Left lung (tissue), 10 donors: Measurements from ENCODE around the gene MTHFD1L. TPM values are rescaled to one million over a fixed set of nuclear protein-coding genes. Genes with fewer than 3 reads are reported as not detected.

ENCODE experiments used
- ATAC-seq: fragments of 200-7000 bp; cut with Tn5 transposase; one replicate; pipeline ENCODE4 v1.9.1; 2020; ENCODE audit warnings: moderate library complexity
- DNase-seq, 4 donors: peaks; one replicate each; pipeline ENCODE4 v3.0.0-alpha.2; 2013 to 2020
- H3K27ac ChIP-seq, 2 donors: fragments of 200-600 bp; sonication (generic) in 1 of 2; one replicate each; pipeline versions ENCODE4 v1.5.0 to v1.8.0; 2020 to 2021
- H3K27me3 ChIP-seq, 2 donors: fragments of 200-600 bp; sonication (generic) in 1 of 2; one replicate each; pipeline versions ENCODE4 v1.5.0 to v1.8.0; 2020 to 2021
- H3K36me3 ChIP-seq, 2 donors: fragments of 200-600 bp; sonication (generic) in 1 of 2; one replicate each; pipeline versions ENCODE4 v1.5.0 to v1.8.0; 2020 to 2021
- H3K4me1 ChIP-seq, 2 donors: fragments of 200-600 bp; one replicate each; pipeline ENCODE4 v1.8.0; 2021
- H3K4me3 ChIP-seq, 2 donors: fragments of 200-600 bp; sonication (generic) in 1 of 2; one replicate each; pipeline versions ENCODE4 v1.5.0 to v1.8.0; 2020 to 2021; ENCODE audit warnings: mild to moderate bottlenecking in 1 of 2
- H3K9me3 ChIP-seq, 2 donors: fragments of 200-600 bp; sonication (generic) in 1 of 2; one replicate each; pipeline versions ENCODE4 v1.5.0 to v1.8.0; 2020 to 2021
- intact Hi-C, 2 donors: fragments of 100-400 bp; cut with DNase I; formaldehyde crosslinking; loops; one replicate each; pipeline versions ENCODE4 v1.11.2 to v1.14.2; 2022
- polyA plus RNA-seq, 6 donors: library from polyadenylated mRNA; unstranded; fragments of 120-200 nt; gene quantifications; one replicate each; pipeline ENCODE4 v1.2.1, GENCODE V29; 2013; ENCODE audit not compliant: insufficient read length in 6 of 6
- total RNA-seq, 2 donors: library from RNA; stranded (reverse); fragmentation: NEBNext Ultra II Directional; extraction: Animal tissue kit (Norgen Biotek cat#: 25700); gene quantifications; one replicate each; pipeline ENCODE4 v1.2.1, GENCODE V29; 2021
- TF ChIP-seq, protein P1 (sequence below), 2 donors: fragments of 200-600 bp; sonication (generic) in 1 of 2; IDR thresholded peaks; one replicate each; pipeline versions ENCODE4 v1.5.0 to v1.8.0; 2021; ENCODE audit warnings: antibody characterized with exemption in 2 of 2
- donor health status: DM: no; HTN: yes; CAD: no.
- donor health status: DM: no; HTN: no; CAD: no.

The MTHFD1L gene
- total and polyA plus RNA-seq, 8 donors = 11.9 to 38.2 (median 16.0) TPM

DNA sequence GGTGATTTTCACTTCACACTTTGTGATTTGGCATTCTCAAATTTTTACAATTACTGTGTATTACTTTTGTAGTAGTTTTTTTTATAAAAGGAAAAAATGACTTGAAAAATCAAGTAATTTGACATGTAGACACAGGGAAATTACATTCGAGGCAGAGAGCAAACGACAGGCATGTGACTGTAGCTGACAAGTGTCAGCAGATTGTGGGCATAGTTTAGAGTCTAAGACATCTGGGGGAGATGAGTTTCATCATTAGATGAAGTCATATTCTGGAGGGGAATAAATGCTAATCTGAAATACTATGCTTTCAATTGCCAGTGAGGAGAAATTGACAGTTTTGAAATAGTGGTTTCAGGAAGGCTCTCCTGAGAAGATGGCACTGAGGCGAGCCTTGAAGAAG lies 126.0 kb downstream of the MTHFD1L start:
- no peak for DNase-seq
- no peak overlapping the region for H3K4me3 ChIP-seq
- no peaks in the 10 kb centered on the region for H3K9me3 ChIP-seq
- no peaks in the 10 kb centered on the region for H3K4me1 ChIP-seq
- no peaks in the 10 kb centered on the region for H3K36me3 ChIP-seq
- no peaks in the 10 kb centered on the region for H3K27me3 ChIP-seq
- intact Hi-C loops = no loop called here
- TF ChIP-seq, protein P1, sequence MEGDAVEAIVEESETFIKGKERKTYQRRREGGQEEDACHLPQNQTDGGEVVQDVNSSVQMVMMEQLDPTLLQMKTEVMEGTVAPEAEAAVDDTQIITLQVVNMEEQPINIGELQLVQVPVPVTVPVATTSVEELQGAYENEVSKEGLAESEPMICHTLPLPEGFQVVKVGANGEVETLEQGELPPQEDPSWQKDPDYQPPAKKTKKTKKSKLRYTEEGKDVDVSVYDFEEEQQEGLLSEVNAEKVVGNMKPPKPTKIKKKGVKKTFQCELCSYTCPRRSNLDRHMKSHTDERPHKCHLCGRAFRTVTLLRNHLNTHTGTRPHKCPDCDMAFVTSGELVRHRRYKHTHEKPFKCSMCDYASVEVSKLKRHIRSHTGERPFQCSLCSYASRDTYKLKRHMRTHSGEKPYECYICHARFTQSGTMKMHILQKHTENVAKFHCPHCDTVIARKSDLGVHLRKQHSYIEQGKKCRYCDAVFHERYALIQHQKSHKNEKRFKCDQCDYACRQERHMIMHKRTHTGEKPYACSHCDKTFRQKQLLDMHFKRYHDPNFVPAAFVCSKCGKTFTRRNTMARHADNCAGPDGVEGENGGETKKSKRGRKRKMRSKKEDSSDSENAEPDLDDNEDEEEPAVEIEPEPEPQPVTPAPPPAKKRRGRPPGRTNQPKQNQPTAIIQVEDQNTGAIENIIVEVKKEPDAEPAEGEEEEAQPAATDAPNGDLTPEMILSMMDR (IDR thresholded peaks at IDR 0.05) = no peak
- H3K27ac ChIP-seq = no peak overlapping the region
- ATAC-seq = no peak

DNA sequence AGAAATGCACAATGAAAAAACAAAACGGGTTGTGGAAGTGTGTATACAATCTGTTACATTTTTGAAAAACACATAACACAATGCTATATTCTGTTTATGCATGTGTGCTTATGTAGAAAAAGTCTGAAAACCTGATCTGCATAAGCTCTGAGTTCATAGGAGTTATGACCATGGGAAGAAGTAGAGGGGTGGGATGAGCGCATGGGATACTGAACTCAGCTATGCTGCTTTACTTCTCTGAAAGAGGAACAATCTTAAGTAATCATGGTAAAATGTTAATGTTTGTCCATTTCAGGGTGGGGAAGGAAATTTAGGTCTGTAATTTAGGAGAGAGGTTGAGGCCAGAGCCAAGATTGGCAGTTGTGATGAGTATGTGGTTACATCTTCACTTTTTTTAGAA lies 126.8 kb downstream of the MTHFD1L start:
- no peak overlapping the region for H3K27ac ChIP-seq
- intact Hi-C loops = no loop called here
- no peaks in the 10 kb centered on the region for H3K9me3 ChIP-seq
- no peaks in the 10 kb centered on the region for H3K27me3 ChIP-seq
- TF ChIP-seq, protein P1 (IDR thresholded peaks at IDR 0.05) = no peak
- peak; percentile 26 for ATAC-seq
- H3K4me3 ChIP-seq = no peak overlapping the region
- no peak for DNase-seq
- H3K36me3 ChIP-seq = no peaks in the 10 kb centered on the region
- H3K4me1 ChIP-seq = no peaks in the 10 kb centered on the region

DNA sequence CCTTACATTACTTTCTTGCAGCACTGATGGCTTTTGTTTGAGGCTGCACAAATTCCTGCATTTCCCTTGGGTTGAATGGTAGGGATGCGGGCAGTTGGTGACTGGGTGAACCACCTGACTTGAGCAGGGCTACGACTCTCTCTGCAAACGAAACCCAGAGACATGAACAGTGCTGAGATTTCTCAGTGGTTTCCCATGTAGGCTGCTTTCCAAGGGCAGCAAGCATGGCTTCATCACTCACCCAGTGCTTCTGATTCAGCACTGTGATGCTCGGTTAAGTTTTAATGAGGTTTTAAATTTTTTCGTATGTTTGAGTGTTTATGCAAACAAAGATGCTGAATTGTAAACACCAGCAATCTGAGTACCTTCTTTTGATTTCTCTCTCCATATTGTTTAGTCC lies 127.2 kb downstream of the MTHFD1L start:
- Histone ChIP-seq H3K27ac (no peak overlapping the region), H3K4me1 (no peaks in the 10 kb centered on the region), H3K27me3 (no peaks in the 10 kb centered on the region), H3K36me3 (no peaks in the 10 kb centered on the region), H3K4me3 (no peak overlapping the region), H3K9me3 (no peaks in the 10 kb centered on the region)
- peak; percentile 15 for ATAC-seq
- intact Hi-C loops = no loop called here
- TF ChIP-seq, protein P1 (IDR thresholded peaks at IDR 0.05) = no peak
- DNase-seq = no peak

DNA sequence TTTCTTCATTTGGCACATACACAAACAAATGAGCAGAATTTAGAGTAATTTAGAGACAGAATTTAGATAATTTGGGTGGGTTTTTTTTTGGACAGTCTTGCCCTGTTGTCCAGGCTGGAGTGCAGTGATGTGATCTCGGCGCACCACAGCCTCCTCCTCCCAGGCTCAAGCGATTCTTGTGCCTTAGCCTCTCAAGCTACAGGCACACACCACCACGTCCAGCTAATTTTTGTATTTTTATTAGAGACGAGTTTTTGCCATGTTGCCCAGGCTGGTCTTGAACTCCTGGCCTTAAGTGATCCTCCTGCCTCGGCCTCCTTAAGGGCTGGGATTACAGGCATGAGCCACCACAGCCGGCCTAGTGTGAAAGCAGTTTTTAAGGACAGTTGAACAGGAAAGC lies 127.8 kb downstream of the MTHFD1L start:
- Histone ChIP-seq H3K27me3 (no peaks in the 10 kb centered on the region), H3K27ac (no peak overlapping the region), H3K4me1 (no peaks in the 10 kb centered on the region), H3K36me3 (no peaks in the 10 kb centered on the region), H3K9me3 (no peaks in the 10 kb centered on the region), H3K4me3 (no peak overlapping the region)
- DNase-seq (no peak), ATAC-seq (no peak)
- intact Hi-C loops = no loop called here
- TF ChIP-seq, protein P1 (IDR thresholded peaks at IDR 0.05) = no peak

DNA sequence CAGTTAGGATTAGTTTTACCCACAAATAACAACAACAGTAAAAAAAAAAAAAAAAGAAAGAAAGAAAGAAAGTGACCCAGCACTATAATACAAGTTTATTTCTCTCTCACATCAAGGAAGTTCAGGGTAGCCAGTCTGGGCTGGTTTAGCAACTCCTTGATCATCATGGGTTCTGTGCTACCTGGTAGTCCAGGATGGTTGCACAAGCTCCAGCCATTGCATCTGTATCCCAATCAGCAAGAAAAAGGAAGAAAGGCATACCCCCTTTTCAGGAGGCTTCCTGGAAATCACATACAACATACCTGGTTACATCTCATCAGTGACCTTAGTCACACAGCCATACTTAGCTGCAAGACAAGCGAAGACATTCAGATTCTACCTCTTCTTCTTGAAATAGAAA lies 128.5 kb downstream of the MTHFD1L start:
- TF ChIP-seq, protein P1 (IDR thresholded peaks at IDR 0.05) = no peak
- no peak for ATAC-seq
- Histone ChIP-seq H3K4me3 (no peak overlapping the region), H3K27ac (no peak overlapping the region), H3K36me3 (no peaks in the 10 kb centered on the region), H3K9me3 (no peaks in the 10 kb centered on the region), H3K4me1 (peaks cover 0 to 2% of the 10 kb centered on the region in 2 donors), H3K27me3 (no peaks in the 10 kb centered on the region)
- intact Hi-C loops = no loop called here
- DNase-seq = no peak
